ENCODE measurements around the gene GNG12. TPM values are rescaled to one million over a fixed set of nuclear protein-coding genes. Genes with fewer than 3 reads are reported as not detected.

The GNG12 gene
- polyA plus RNA-seq, 3 donors, result 0.03 TPM; not detected in 2

DNA sequence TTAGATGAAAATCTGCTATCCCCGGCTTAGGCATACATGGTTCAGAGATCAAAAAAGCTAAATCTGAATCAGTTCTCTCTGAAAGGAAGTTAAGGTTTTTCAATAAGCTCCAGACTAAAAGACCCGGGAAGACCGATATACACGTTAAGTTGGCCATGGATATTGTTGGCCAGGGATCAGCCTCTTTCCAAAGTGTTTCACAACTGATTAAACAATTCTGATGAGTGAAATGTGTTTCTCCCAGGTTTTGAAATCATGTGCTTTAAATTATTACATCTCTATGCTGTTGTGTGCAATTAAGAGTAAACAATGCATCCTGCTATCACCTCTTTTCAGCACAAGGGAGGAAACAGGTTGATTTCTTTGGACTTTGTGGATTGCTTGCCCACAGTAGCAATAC lies 23.7 kb upstream of the GNG12 start:
- no peak for DNase-seq
- Histone ChIP-seq H3K9me3 (replicated peaks in 1 of 2; ENCODE audit: control insufficient read depth in 1 of 2, insufficient read depth in 1 of 2, low read length in 2 of 2) (no peaks in the 10 kb centered on the region), H3K4me3 (replicated peaks in 1 of 3; ENCODE audit: low read depth in 2 of 3, low read length in 3 of 3) (no peak overlapping the region), H3K36me3 (replicated peaks in 1 of 2; ENCODE audit: control insufficient read depth in 1 of 2, insufficient read depth in 2 of 2, low read length in 2 of 2) (no peaks in the 10 kb centered on the region), H3K4me1 (ENCODE audit: control insufficient read depth in 1 of 2, insufficient read depth in 2 of 2, low read length in 2 of 2) (no peaks in the 10 kb centered on the region), H3K79me2 (ENCODE audit: insufficient read depth, low read length) (no peaks in the 10 kb centered on the region), H3K4me2 (replicated peaks; ENCODE audit: extremely low read depth, low read length, poor library complexity, severe bottlenecking) (no peak overlapping the region), H3K9ac (ENCODE audit: insufficient read depth, low read length, poor library complexity, severe bottlenecking) (no peak overlapping the region), H4K20me1 (ENCODE audit: insufficient read depth, low read length) (no peaks in the 10 kb centered on the region), H3K27ac (ENCODE audit: low read depth in 1 of 2, low read length in 2 of 2) (no peak overlapping the region), H2AFZ (ENCODE audit: insufficient read depth, low read depth, low read length, poor library complexity, severe bottlenecking) (no peak overlapping the region), H3K27me3 (ENCODE audit: control insufficient read depth in 2 of 2, insufficient read depth in 2 of 2, low read length in 2 of 2) (peaks cover 0 to 2% of the 10 kb centered on the region in 2 donors)
- H3K36me3 Mint-ChIP-seq, result no peaks in the 10 kb centered on the region
- intact Hi-C loops (cut with micrococcal nuclease), result loop anchor here (10.0 kb wide), 2 partner anchors 258 to 1878 kb away; no protein-coding TSS in a partner anchor
- H3K4me3 Mint-ChIP-seq, result no peak overlapping the region
- WGBS (ENCODE audit: insufficient coverage), result 100% methylated on average over 1 of the region's 4 CpGs
- H3K27ac Mint-ChIP-seq, result no peak overlapping the region
- peaks cover 0 to 2% (median 2%) of the 10 kb centered on the region in 3 donors for H3K27me3 Mint-ChIP-seq (ENCODE audit: low read depth in 3 of 3)
- TF ChIP-seq, protein P1, sequence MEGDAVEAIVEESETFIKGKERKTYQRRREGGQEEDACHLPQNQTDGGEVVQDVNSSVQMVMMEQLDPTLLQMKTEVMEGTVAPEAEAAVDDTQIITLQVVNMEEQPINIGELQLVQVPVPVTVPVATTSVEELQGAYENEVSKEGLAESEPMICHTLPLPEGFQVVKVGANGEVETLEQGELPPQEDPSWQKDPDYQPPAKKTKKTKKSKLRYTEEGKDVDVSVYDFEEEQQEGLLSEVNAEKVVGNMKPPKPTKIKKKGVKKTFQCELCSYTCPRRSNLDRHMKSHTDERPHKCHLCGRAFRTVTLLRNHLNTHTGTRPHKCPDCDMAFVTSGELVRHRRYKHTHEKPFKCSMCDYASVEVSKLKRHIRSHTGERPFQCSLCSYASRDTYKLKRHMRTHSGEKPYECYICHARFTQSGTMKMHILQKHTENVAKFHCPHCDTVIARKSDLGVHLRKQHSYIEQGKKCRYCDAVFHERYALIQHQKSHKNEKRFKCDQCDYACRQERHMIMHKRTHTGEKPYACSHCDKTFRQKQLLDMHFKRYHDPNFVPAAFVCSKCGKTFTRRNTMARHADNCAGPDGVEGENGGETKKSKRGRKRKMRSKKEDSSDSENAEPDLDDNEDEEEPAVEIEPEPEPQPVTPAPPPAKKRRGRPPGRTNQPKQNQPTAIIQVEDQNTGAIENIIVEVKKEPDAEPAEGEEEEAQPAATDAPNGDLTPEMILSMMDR (IDR thresholded peaks at IDR 0.05), result no peak
- H3K4me1 Mint-ChIP-seq, result peaks cover 4% of the 10 kb centered on the region
- H3K9me3 Mint-ChIP-seq, result no peaks in the 10 kb centered on the region

DNA sequence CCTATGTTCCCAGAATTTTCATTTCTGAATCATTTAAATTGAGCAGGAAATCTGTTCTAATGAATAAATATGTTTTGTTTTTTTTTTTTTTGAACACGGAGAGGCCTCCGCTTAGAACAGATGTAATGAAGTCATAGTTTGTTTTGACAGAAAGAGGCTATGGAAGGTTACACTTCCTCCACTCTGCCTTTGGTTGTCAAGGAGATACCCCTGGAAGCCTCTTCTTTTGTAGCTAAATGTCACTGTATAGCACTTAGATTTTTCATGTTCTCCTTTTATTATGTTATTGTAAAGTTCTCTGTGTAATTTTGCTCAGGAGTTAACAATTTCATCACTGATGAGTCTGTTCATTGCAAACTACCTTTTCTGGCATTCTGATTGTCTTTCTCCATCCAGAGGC lies 22.7 kb upstream of the GNG12 start:
- no peaks in the 10 kb centered on the region for H3K79me2 ChIP-seq (ENCODE audit: insufficient read depth, low read length)
- H4K20me1 ChIP-seq (ENCODE audit: insufficient read depth, low read length), result no peaks in the 10 kb centered on the region
- Mint-ChIP-seq H3K36me3 (no peaks in the 10 kb centered on the region), H3K4me3 (no peak overlapping the region), H3K27me3 (ENCODE audit: low read depth in 3 of 3) (peaks cover 0 to 2% (median 2%) of the 10 kb centered on the region in 3 donors), H3K4me1 (peaks cover 4% of the 10 kb centered on the region), H3K9me3 (no peaks in the 10 kb centered on the region), H3K27ac (no peak overlapping the region)
- no peaks in the 10 kb centered on the region for H3K4me1 ChIP-seq (ENCODE audit: control insufficient read depth in 1 of 2, insufficient read depth in 2 of 2, low read length in 2 of 2)
- no CpG with 5 or more reads among the region's 2 CpGs for WGBS (ENCODE audit: insufficient coverage)
- H3K4me3 ChIP-seq (replicated peaks in 1 of 3; ENCODE audit: low read depth in 2 of 3, low read length in 3 of 3), result no peak overlapping the region
- no peak for DNase-seq
- H3K9ac ChIP-seq (ENCODE audit: insufficient read depth, low read length, poor library complexity, severe bottlenecking), result no peak overlapping the region
- intact Hi-C loops (cut with micrococcal nuclease), result loop anchor here (10.0 kb wide), 2 partner anchors 259 to 1879 kb away; no protein-coding TSS in a partner anchor
- no peak overlapping the region for H3K27ac ChIP-seq (ENCODE audit: low read depth in 1 of 2, low read length in 2 of 2)
- no peak overlapping the region for H2AFZ ChIP-seq (ENCODE audit: insufficient read depth, low read depth, low read length, poor library complexity, severe bottlenecking)
- H3K4me2 ChIP-seq (replicated peaks; ENCODE audit: extremely low read depth, low read length, poor library complexity, severe bottlenecking), result no peak overlapping the region
- H3K27me3 ChIP-seq (ENCODE audit: control insufficient read depth in 2 of 2, insufficient read depth in 2 of 2, low read length in 2 of 2), result peaks cover 0 to 2% of the 10 kb centered on the region in 2 donors
- H3K36me3 ChIP-seq (replicated peaks in 1 of 2; ENCODE audit: control insufficient read depth in 1 of 2, insufficient read depth in 2 of 2, low read length in 2 of 2), result no peaks in the 10 kb centered on the region
- no peaks in the 10 kb centered on the region for H3K9me3 ChIP-seq (replicated peaks in 1 of 2; ENCODE audit: control insufficient read depth in 1 of 2, insufficient read depth in 1 of 2, low read length in 2 of 2)
- TF ChIP-seq, protein P1 (IDR thresholded peaks at IDR 0.05), result no peak

Measured in CD14-positive monocyte (primary cell).